GM18870 (cell line): ENCODE measurements around the gene IQCH.

Source experiments
- ATAC-seq: cut with Tn5 transposase; IDR thresholded peaks from one replicate; pipeline ENCODE4 v1.9.1; 2021; ENCODE audit warnings: moderate library complexity; ENCODE audit not compliant: unreplicated experiment

Gene IQCH

GRCh38 chr15:67296684-67297083 is 42.1 kb downstream of the IQCH start:
- ATAC-seq = no peak

- no peak for ATAC-seq
These were observed 45.9 kb downstream of the IQCH start for GRCh38 chr15:67300266-67301025.

DNA sequence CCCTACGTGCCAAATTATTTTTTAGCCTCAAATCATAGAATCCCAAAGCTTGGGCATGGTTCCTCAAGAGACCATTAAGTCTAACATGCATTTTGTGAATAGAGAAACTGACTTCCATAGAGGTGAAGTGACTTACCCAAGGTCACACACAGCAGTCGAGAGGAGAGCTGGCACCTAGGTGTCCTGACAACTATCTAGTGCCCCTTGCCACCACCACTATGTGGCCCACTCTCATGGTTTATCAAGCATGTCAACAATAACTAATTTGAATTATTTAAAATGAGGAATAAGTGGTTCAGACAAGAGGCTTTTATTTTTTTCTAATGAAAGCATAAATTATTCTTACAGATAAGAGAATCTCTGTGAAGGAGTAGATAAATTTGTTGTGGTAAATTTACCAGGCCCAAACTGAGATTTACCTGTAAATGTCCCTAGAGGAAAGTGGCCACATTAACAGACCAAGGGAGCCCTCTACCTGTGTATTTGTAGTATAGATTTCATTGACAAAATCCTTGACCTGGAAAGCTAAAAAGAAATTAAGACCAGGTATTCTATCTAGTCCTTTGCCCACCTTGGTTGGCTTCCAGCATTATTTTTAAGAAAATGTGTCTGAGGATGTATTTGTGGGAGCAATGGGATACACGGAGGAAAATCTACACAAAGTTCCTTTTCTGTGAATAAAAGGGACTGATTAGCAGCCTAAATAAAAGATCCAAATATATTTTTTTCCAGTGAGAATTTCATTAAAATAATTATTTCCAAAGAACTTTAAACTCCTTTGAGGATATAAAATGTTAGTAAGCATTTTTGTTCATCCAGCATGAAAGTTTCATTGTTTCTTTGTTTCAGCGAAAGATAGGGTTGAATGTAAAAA is 49.1 kb downstream of the IQCH start:
- no peak for ATAC-seq

DNA sequence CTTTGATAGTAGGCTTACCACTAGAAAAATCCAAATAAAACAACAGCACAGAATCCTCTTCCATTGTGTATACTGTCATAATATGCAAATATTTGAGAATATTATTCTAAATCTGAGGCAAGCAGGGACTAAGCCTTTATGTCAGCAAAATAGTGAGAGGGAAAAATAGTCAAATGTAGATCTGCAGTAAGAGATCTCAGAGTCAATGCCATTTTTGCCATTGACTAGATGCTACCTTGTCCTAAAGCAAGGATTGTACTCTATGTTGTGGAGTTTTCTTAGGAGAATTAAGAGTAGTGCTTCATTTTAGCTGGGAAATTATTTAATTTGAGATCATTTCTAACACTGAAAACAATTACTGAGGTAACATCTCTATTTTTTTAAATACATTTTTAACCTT is 50.2 kb downstream of the IQCH start:
- no peak for ATAC-seq

- no peak for ATAC-seq
These were observed 50.9 kb downstream of the IQCH start for GRCh38 chr15:67305506-67305905.

DNA sequence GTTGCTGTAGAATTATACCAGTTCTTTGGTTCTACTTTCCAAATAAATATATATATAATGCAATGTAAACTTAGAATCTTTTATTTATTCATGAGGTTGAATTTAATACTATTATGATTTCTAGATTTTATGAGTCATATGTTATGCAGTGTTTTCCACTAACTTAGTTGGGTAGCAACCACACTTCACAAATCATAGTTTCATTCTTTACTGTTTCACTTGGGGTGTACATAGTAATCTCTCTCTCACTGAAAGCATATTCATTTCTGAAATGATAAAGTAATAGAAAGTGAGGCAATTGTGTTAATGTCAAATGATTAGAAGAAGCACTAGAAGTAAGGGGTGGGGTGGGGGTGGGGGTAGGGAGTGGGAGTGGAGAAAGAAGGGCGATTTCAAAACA is 52.6 kb downstream of the IQCH start:
- no peak for ATAC-seq

GRCh38 chr15:67307889-67308597 is 53.5 kb downstream of the IQCH start:
- ATAC-seq = no peak

DNA sequence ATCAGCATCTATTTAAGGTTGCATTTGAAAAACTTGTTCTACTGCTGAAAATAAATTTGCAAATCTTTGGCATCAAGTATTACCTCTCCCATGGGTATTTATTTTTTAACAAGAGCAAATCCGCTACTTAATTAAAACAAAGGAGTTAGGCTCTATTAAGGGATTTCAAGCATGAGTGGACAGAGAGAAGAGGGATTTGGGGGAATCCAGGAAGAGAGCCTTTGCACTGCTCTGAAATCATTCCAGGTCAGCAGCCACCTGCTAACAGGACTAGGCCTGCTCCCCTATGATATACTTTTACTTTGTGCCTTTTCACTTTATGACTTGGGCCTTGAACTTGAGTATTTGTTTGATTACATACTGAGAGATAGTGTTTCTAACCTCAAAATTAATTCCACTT is 57.1 kb downstream of the IQCH start:
- no peak for ATAC-seq

DNA sequence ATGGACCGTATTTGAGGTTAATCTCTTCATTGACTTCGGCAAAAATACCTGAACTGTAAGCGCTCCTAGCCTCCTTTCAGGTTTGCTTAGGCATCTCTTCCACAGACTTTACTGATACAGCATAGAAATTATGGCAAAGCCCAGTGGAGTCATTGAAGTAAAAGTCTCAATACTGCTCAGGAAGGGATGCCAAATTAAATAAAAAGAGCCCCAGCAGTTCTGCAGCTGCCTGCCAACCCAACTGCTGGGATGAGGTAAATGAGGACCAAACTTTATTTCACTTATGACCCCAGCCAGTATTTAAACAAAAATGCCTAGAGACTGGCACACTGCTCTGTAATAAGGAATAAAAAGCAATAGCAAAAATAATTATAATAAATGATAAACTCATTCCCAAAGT is 65.4 kb downstream of the IQCH start:
- ATAC-seq = no peak

GRCh38 chr15:67321352-67321751 is 66.8 kb downstream of the IQCH start:
- no peak for ATAC-seq

DNA sequence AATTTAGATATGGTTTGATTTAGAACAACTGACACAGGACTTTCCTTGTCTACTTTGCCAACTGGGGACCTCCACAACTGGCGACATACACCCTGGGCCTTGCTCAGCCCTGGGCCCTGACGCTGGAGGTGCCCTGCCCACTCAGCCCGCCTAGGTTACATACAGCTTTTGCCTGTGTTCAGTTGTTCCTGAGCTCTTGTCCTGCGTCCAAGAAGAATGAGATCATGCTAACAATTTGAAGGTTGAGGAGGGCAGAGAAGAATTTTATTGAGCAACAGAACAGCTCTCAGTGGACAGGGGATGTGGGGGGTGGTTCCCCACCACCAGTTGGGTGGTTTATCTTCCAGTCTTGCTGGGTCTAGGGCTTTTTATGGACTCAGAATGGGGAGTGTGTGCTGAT is 67.9 kb downstream of the IQCH start:
- ATAC-seq = no peak

- no peak for ATAC-seq
These were observed 72.7 kb downstream of the IQCH start for GRCh38 chr15:67327312-67327711.

- no peak for ATAC-seq
These were observed 73.2 kb downstream of the IQCH start for GRCh38 chr15:67327737-67328136.

DNA sequence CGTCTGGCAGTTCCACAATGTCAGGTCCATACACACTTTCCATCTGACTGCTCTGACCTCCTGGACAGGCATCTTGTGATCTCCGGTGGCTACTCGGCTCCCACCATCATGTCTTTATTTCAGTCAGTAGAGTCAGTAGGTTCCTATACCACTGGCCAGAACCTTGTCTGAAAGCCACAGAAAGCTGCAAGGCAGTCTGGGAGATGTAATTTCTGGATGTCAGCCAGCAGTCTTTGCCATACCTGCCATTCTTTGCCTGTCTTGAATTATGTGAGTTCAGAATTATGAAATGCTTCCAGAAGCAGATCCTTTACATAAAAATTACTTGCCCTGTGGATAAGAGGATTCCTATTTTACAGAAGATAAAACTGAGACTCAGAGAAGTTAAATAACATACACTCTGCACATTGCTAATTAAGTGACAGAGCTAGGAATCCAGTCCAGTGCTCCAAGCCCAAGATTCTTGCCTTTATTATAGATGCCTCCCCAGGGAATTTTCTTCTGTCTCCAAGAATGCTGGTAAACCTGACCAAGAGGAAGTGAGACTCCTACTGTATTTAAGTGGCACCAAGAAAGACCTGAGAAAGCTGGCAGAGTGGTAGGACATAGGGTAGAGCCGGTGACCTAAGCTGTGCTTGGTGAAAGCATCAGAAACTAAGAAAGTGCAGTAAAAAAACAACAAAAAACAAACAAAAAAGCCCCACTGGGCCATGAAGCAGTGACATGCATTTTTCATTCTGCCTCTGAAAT is 75.6 kb downstream of the IQCH start:
- no peak for ATAC-seq

GRCh38 chr15:67331676-67332075 is 77.1 kb downstream of the IQCH start:
- no peak for ATAC-seq

DNA sequence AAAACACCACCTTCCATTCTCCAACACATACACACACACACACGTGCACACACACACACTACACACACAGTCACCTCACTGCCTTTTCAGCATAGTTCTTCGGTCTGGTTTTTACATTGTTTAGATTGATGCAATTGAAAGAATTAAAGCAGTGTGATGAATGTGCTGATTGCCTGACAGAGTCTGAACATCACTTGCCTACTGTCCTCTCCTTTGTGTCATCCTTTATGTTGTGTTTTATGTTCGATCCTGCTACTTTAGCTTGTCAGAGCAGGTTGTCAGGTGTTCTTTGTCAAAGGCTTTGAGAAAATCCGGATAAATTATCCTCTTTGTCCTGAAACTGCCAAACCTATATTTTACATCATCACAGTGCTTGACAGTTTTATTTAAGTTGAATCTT is 80.4 kb downstream of the IQCH start:
- ATAC-seq = no peak

DNA sequence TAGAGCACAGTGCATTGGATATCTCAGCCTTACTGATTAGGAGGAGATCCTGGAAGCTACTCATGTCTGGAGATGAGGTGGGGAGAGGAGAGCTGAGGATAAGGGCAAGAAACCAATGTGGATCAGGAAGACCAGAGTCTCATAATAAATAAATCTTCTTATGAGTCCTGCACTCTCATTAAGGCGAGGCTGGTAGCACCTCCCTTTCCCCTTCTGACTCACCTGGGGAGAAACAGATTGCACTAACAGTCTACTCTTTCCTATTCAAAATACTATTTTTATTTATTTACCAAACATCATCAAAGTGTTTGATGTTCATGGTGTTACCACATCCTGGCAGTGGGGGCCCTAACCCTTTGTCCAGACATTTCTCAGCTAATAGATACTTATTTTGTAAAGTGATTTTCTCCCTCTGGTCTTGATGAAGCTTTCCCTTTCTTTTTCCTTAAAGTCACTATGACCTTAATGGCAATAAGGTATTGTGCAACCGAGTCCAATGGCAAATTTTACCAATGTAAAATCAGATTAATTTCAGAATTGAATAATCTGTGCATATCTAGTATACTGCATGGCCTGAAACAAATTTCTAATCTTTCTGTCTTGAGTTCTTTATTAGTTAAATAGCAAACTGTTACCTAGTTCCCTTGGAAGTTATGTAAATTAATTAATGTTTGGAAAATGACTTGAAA is 81.1 kb downstream of the IQCH start:
- no peak for ATAC-seq

DNA sequence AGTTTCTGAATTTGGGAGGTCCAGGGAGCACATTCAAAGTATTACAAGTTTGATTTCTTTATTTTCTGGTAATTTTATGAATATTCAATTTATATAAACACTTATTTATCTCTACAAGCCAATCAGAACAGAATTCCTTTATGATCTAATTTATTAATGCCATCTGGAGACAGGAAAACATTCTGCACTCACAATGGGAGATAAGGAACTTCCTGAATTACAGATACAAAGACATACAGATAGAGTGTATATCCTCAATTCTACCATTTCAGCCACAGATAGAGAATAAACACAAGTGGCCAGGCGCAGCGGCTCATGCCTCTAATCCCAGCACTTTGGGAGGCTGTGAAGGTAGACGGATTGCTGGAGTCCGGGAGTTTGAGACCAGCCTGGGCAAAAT is 86.0 kb downstream of the IQCH start:
- no peak for ATAC-seq

- no peak for ATAC-seq
These were observed 87.0 kb downstream of the IQCH start for GRCh38 chr15:67341539-67341938.

DNA sequence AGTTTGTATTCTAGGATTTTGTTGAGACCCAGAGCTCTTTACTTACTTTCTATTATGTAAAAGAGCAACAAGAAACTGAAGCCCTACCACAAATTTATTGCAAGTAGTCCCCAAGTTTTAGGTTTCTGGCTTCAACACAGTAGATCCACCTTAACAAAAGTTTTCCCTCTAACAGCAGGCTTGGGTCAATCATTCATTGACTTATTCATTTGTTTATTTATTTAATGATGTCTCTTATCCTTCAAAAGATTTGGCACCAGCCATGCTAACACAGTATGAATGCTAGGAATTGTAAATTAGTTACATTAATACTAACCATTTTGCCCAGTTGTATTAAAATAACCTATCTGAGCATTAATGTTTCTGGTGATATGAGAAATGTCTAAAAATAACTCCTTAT is 88.6 kb downstream of the IQCH start:
- no peak for ATAC-seq
